HepG2 (cell line): Measurements from ENCODE around the gene MYL6. TPM values are rescaled to one million over a fixed set of nuclear protein-coding genes. Genes with fewer than 3 reads are reported as not detected.
A peak's percentile ranks its signal among the peaks of the same experiment; 100 is the strongest.

Source experiments
- ATAC-seq: fragments of 200-7000 bp; cut with Tn5 transposase; 3 replicates; pipeline ENCODE4 v1.9.1; 2020; ENCODE audit warnings: mild to moderate bottlenecking, moderate library complexity
- BruUV-seq: library from RNA; stranded (reverse); fragments of 400-500 nt; replicated peaks from 2 replicates; lab custom pipeline; 2021; lab: Mats Ljungman, UMichigan
- CTCF ChIA-PET: fragments of 300-600 bp; formaldehyde crosslinking; extraction: SDS; loops from one replicate; lab custom pipeline; 2021; ENCODE audit warnings: low total read pairs, inconsistent platforms, low intra/inter-chr PET ratio; lab: Yijun Ruan, JAX
- POLR2A ChIA-PET: fragments of 350-600 bp; sonication (Branson Sonifier 250); formaldehyde crosslinking; loops from one replicate; lab custom pipeline; 2020; ENCODE audit warnings: antibody characterized with exemption, inconsistent platforms; lab: Yijun Ruan, JAX
- DNase-seq: peaks from one replicate; pipeline ENCODE4 v3.0.0-alpha.2; 2015; ENCODE audit warnings: low spot score
- FAIRE-seq: peaks from 3 replicates; lab custom pipeline; 2011; peaks lifted over from hg19 to GRCh38; lab: Jason Lieb, UNC
- H2AFZ ChIP-seq: one replicate; pipeline ENCODE4 v1.6.1; 2011; ENCODE audit warnings: low read length, inconsistent platforms
- H3K27ac ChIP-seq: fragments of 300-600 bp; 3 replicates; pipeline ENCODE4 v1.8.0; 2011; ENCODE audit warnings: mixed run types, mild to moderate bottlenecking, mixed read lengths, low read length, inconsistent platforms; ENCODE audit not compliant: insufficient read depth; ENCODE audit errors: extremely low read length
- H3K27me3 ChIP-seq, 2 experiments: fragments of 200-600 bp in 1 of 2; 2 replicates in 1 of 2; 3 replicates in 1 of 2; pipeline versions ENCODE4 v1.6.0 to v1.8.0; 2011; ENCODE audit warnings: low read length in 2 of 2, mild to moderate bottlenecking in 2 of 2, moderate library complexity in 2 of 2, inconsistent platforms in 1 of 2; ENCODE audit not compliant: insufficient read depth in 2 of 2, control insufficient read depth in 1 of 2
- H3K36me3 ChIP-seq, 2 experiments: fragments of 200-600 bp in 1 of 2; replicated peaks in 1 of 2; 2 replicates in 1 of 2; 3 replicates in 1 of 2; pipeline versions ENCODE4 v1.5.1 to v1.8.0; 2011; ENCODE audit warnings: low read length in 2 of 2, inconsistent platforms in 1 of 2; ENCODE audit not compliant: insufficient read depth in 2 of 2, control insufficient read depth in 1 of 2
- H3K4me1 ChIP-seq: 2 replicates; pipeline ENCODE4 v1.5.1; 2012; ENCODE audit warnings: low read length, inconsistent platforms; ENCODE audit not compliant: insufficient read depth
- H3K4me2 ChIP-seq: 2 replicates; pipeline ENCODE4 v1.6.0; 2011; ENCODE audit warnings: low read depth, low read length, inconsistent platforms
- H3K4me3 ChIP-seq, 3 experiments: fragments of 200-600 bp in 1 of 3; sonication (generic), shearing (Covaris generic) in 1 of 3; replicated peaks in 1 of 3; 2 replicates each; pipeline ENCODE4 v1.5.1; 2011 to 2016; ENCODE audit warnings: low read length in 3 of 3, inconsistent platforms in 2 of 3, low read depth in 2 of 3, mild to moderate bottlenecking in 2 of 3, control low read depth in 1 of 3, mixed read lengths in 1 of 3; ENCODE audit not compliant: insufficient read depth in 1 of 3
- H3K79me2 ChIP-seq: one replicate; pipeline ENCODE4 v1.6.1; 2011; ENCODE audit warnings: low read length, inconsistent platforms; ENCODE audit not compliant: insufficient read depth
- H3K9ac ChIP-seq: 2 replicates; pipeline ENCODE4 v1.6.0; 2011; ENCODE audit warnings: mild to moderate bottlenecking, low read depth, low read length, inconsistent platforms; ENCODE audit not compliant: insufficient read depth
- H3K9me3 ChIP-seq: 2 replicates; pipeline ENCODE4 v1.5.1; 2012; ENCODE audit warnings: mild to moderate bottlenecking, low read length
- H4K20me1 ChIP-seq: 2 replicates; pipeline ENCODE4 v1.6.0; 2011; ENCODE audit warnings: inconsistent platforms, mild to moderate bottlenecking, low read length, moderate library complexity; ENCODE audit not compliant: insufficient read depth
- ATF7-NPFF ChIP-seq: sonication (generic); formaldehyde crosslinking; IDR thresholded peaks from 2 replicates; pipeline ENCODE4 v1.8.1; 2023; ENCODE audit warnings: mild to moderate bottlenecking, low read depth, missing genetic modification reagents, moderate library complexity
- BCL6 ChIP-seq: IDR thresholded peaks from 2 replicates; pipeline ENCODE4 v1.6.1; 2016; ENCODE audit warnings: missing genetic modification reagents, missing compliant biosample characterization
- KDM6A ChIP-seq: IDR thresholded peaks from 2 replicates; pipeline ENCODE4 v1.6.1; 2016; ENCODE audit warnings: low read depth
- MTF1 ChIP-seq: sonication (generic); formaldehyde crosslinking; IDR thresholded peaks from 2 replicates; pipeline ENCODE4 v1.5.0; 2020; ENCODE audit warnings: missing genetic modification reagents
- TAF15 ChIP-seq: fragments of 200-400 bp; formaldehyde crosslinking; IDR thresholded peaks from one replicate; pipeline ENCODE4 v1.6.1; 2018; ENCODE audit warnings: mild to moderate bottlenecking, low read depth, low read length; ENCODE audit not compliant: poor library complexity, severe bottlenecking
- TBX2 ChIP-seq: sonication (generic); formaldehyde crosslinking; IDR thresholded peaks from 2 replicates; pipeline ENCODE4 v1.5.0; 2020; ENCODE audit warnings: missing genetic modification reagents, mild to moderate bottlenecking, borderline replicate concordance
- TRIM24 ChIP-seq: sonication (generic); formaldehyde crosslinking; IDR thresholded peaks from 2 replicates; pipeline ENCODE4 v1.8.0; 2022; ENCODE audit warnings: mild to moderate bottlenecking, missing genetic modification reagents
- ZKSCAN8 ChIP-seq: IDR thresholded peaks from 2 replicates; pipeline ENCODE4 v1.6.1; 2016; ENCODE audit warnings: borderline replicate concordance, missing genetic modification reagents, missing compliant biosample characterization
- ZMYM3 ChIP-seq: sonication (generic); formaldehyde crosslinking; IDR thresholded peaks from 2 replicates; pipeline ENCODE4 v1.5.1; 2020; ENCODE audit warnings: mild to moderate bottlenecking, missing genetic modification reagents
- ZNF605 ChIP-seq: sonication (generic); formaldehyde crosslinking; IDR thresholded peaks from 2 replicates; pipeline ENCODE4 v1.8.0; 2022; ENCODE audit warnings: mild to moderate bottlenecking, missing genetic modification reagents
- ZNF746 ChIP-seq: sonication (generic); formaldehyde crosslinking; IDR thresholded peaks from 2 replicates; pipeline ENCODE4 v1.8.0; 2022; ENCODE audit warnings: mild to moderate bottlenecking, missing genetic modification reagents
- ZNF879 ChIP-seq: sonication (generic); formaldehyde crosslinking; IDR thresholded peaks from 2 replicates; pipeline ENCODE4 v1.8.1; 2023; ENCODE audit warnings: missing genetic modification reagents
- WGBS: methylation state at CpG from one replicate; pipeline ENCODE4 v1.1.6; 2017; ENCODE audit warnings: low lambda C conversion rate; 5-methylcytosine and 5-hydroxymethylcytosine counted together
- in situ Hi-C: cut with HindIII; loops from 2 replicates; pipeline ENCODE4 v1.10.0; 2017; ENCODE audit warnings: low pct_unique_long_range_greater_than_20kb; ENCODE audit not compliant: extremely low pct_ligation_motif_present
- intact Hi-C: fragments of 100-400 bp; cut with micrococcal nuclease; formaldehyde crosslinking; loops from one replicate; pipeline ENCODE4 v1.10.0; 2022; ENCODE audit not compliant: unreplicated experiment
- polyA plus RNA-seq, 8 experiments: library from polyadenylated mRNA; depleted of rRNA in 3 of 8; stranded (reverse) in 7 of 8; unstranded in 1 of 8; fragments of >200 nt; fragmentation: Illumina TruSeq in 4 of 8; extraction: Trizol in 4 of 8; gene quantifications; 2 replicates each; pipeline versions ENCODE4 v1.2.1 to v1.2.3, GENCODE V29; 2011 to 2016; ENCODE audit warnings: low read depth in 4 of 8, missing spikeins in 1 of 8, mixed read lengths in 1 of 8; ENCODE audit not compliant: insufficient read depth in 1 of 8
- total RNA-seq, 5 experiments: library from RNA; depleted of rRNA; stranded (reverse); fragments of >200 nt; fragmentation: Illumina TruSeq; extraction: Trizol; gene quantifications; 2 replicates each; pipeline ENCODE4 v1.2.3, GENCODE V29; 2016; ENCODE audit warnings: low read depth in 1 of 5
- TF ChIP-seq, protein P1 (sequence below): sonication (generic); formaldehyde crosslinking; IDR thresholded peaks from 2 replicates; pipeline ENCODE4 v1.4.0; 2020; ENCODE audit warnings: missing genetic modification reagents, mild to moderate bottlenecking, borderline replicate concordance

Gene MYL6
- total and polyA plus RNA-seq, 2 of the 13 experiments (the other 11 are each of a cell fraction or from before 2014, with no cell fraction given) = 1,127 to 1,192 TPM

DNA sequence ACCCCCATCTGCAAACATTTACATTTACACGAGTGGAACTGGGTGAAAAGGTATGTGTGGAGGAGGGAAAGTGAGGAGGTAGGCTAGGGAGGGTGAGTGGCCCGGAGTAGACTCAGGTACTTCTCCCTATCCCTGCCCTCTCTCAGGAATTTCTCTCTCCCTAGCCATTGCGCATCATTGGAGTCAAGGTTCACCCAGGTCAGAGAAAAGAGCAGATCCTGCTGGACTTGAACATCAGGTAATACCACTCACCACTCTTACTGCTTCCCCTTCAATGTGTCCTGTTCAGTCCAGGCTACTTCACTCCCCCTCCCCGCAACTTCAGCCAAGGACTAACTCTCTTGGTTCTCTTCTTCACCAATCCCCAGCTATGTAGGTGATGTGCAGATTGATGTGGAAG, 27.3 kb upstream of the MYL6 start:
- no peak overlapping the region for H3K27ac ChIP-seq
- peaks cover 34% of the 10 kb centered on the region for H3K4me1 ChIP-seq
- H3K4me2 ChIP-seq = 0 out of 2 replicates have a peak overlapping the region, but pooled peaks have one; percentile 46
- H3K27me3 ChIP-seq = no peaks in the 10 kb centered on the region
- ChIA-PET CTCF (no interaction called here), POLR2A (no interaction called here)
- FAIRE-seq = no peak
- no peaks in the 10 kb centered on the region for H4K20me1 ChIP-seq
- ATAC-seq = no peak
- BruUV-seq = no TSS peak
- DNase-seq = no peak
- 69% methylated on average over 4 of the region's 4 CpGs for WGBS
- intact Hi-C loops = no loop called here
- in situ Hi-C loops = no loop called here
- TF ChIP-seq ZNF746 (CRISPR knock-in tag) (no peak), ZMYM3 (CRISPR knock-in tag) (no peak), ZNF605 (no peak), BCL6 (no peak), KDM6A (no peak)
- no peak overlapping the region for H2AFZ ChIP-seq
- H3K9ac ChIP-seq = no peak overlapping the region
- H3K36me3 ChIP-seq = peaks cover 17 to 38% of the 10 kb centered on the region in 2 experiments
- no peak overlapping the region for H3K4me3 ChIP-seq
- H3K79me2 ChIP-seq = peaks cover 17% of the 10 kb centered on the region
- H3K9me3 ChIP-seq = no peaks in the 10 kb centered on the region

- peaks cover 11% of the 10 kb centered on the region for H3K4me1 ChIP-seq
- H3K9ac ChIP-seq = no peak overlapping the region
- in situ Hi-C loops = no loop called here
- DNase-seq = no peak
- no peak for ATAC-seq
- H2AFZ ChIP-seq = no peak overlapping the region
- no peak for FAIRE-seq
- no peaks in the 10 kb centered on the region for H3K79me2 ChIP-seq
- no peaks in the 10 kb centered on the region for H3K9me3 ChIP-seq
- 97% methylated on average over 6 of the region's 6 CpGs for WGBS
- CTCF ChIA-PET = no interaction called here
- no TSS peak for BruUV-seq
- H3K27ac ChIP-seq = no peak overlapping the region
- no peak overlapping the region for H3K4me2 ChIP-seq
- peaks cover 19 to 75% of the 10 kb centered on the region in 2 experiments for H3K36me3 ChIP-seq
- H4K20me1 ChIP-seq = no peaks in the 10 kb centered on the region
- H3K27me3 ChIP-seq = no peaks in the 10 kb centered on the region
- POLR2A ChIA-PET = no interaction called here
- intact Hi-C loops = no loop called here
- no peak overlapping the region for H3K4me3 ChIP-seq
- TF ChIP-seq TAF15 = no peak
- TF ChIP-seq ATF7-NPFF (CRISPR knock-in tag) = no peak
- TF ChIP-seq ZNF879 (CRISPR knock-in tag) = no peak
- TF ChIP-seq TRIM24 (CRISPR knock-in tag) = no peak
- TF ChIP-seq, protein P1, sequence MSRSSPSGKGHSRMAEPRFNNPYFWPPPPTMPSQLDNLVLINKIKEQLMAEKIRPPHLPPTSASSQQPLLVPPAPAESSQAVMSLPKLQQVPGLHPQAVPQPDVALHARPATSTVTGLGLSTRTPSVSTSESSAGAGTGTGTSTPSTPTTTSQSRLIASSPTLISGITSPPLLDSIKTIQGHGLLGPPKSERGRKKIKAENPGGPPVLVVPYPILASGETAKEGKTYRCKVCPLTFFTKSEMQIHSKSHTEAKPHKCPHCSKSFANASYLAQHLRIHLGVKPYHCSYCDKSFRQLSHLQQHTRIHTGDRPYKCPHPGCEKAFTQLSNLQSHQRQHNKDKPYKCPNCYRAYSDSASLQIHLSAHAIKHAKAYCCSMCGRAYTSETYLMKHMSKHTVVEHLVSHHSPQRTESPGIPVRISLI = no peak
- TF ChIP-seq MTF1 (CRISPR knock-in tag) = no peak
- TF ChIP-seq TBX2 = no peak
- no peak for TF ChIP-seq ZKSCAN8 (CRISPR knock-in tag)
Measured at GRCh38 chr12:56134897-56135296, 23.3 kb upstream of the MYL6 start.
